RCC 7860 (cell line): ENCODE data around the gene ASTN2.

Source experiments
- DNase-seq: peaks from one replicate; pipeline ENCODE4 v3.0.0-alpha.2; 2015; ENCODE audit warnings: low spot score
- FAIRE-seq: peaks from 2 replicates; lab custom pipeline; 2012; peaks lifted over from hg19 to GRCh38; lab: Jason Lieb, UNC

Gene ASTN2

GRCh38 chr9:117265253-117265652 lies 149.6 kb downstream of the ASTN2 start:
- no peak for FAIRE-seq
- no peak for DNase-seq

DNA sequence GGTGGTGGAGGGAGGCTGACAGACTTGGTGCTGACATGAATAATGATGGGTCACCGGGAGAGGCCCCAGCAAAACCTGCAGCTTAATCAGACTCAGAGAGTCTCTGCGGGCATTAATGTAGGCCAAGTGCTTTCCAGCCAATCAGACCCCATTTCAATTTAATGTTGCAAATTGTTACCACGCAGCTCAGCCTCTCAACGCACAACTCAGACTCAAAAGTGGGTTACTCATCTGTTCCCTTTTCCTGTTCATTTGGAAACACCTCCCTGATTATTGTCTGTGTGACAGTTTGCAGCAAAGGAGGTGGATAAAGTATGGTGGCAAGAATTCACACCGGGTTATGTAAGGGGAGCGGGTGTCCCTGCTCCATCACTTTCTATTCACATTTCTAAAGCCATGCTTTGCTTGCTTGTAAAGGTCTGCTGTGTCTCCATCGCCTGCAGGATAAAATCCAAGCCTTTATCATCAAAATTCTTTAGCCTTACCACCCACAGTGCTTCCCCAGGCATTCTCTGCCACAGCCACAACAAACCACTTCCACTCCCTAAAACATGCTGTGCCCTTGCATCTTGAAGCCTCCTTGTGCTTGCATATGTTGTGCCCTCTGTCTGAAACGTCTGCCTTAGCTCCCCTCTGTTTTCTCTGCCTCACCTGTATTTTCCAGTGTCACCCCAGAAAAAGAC lies 156.5 kb downstream of the ASTN2 start:
- no peak for FAIRE-seq

DNA sequence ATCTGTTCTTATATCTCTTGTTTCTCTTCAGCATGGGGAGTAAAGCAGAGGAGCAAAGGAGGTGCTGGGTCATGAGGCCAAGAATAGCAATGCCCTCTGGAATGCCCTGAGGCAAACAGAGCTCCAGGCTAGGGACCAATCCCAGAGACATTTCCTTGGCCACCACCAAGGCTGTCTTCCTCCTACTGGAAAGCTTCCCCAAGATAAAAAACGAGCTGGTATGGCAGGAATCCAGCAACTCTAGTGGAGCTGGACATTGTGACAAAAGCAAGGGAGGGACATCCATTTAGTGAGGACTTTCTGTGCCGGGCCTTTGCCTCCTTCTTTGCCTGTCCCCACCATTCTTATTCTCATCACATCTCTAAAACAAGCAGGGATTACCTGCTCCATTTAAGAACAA lies 161.6 kb downstream of the ASTN2 start:
- DNase-seq: no peak
- FAIRE-seq: no peak

More for the DNA sequence above, 156.5 kb downstream of the ASTN2 start:
- DNase-seq: no peak

DNA sequence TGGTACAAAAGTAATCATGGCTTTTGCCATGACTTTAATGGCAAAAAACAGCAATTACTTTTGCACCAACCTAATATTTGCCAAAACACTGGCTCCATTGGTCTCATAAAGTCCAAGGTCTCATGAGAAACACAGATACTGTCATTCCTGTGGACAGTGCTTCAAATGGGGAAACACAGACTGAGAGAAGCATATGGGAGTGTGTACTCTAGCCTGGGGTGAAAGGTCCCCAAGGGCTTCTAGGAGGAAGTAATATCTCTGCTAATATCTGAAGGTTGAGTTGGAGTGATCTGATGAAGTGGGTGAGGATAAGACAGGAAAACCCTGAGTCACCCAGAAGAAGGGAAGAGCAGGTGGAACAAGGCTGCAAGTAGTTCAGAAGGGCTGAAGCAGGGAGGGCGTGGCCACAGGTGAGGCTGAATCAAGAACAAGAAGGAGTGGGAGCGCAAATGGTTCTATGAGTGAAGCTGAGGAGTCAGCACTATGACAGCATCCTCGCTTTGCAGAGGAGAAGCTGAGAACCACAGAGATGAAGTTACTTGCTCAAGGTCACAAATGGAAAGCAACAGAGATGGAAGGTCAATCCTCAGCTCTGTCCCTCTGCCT lies 164.1 kb downstream of the ASTN2 start:
- FAIRE-seq: no peak
- no peak for DNase-seq

GRCh38 chr9:117249799-117250198 lies 165.1 kb downstream of the ASTN2 start:
- DNase-seq: no peak
- no peak for FAIRE-seq

DNA sequence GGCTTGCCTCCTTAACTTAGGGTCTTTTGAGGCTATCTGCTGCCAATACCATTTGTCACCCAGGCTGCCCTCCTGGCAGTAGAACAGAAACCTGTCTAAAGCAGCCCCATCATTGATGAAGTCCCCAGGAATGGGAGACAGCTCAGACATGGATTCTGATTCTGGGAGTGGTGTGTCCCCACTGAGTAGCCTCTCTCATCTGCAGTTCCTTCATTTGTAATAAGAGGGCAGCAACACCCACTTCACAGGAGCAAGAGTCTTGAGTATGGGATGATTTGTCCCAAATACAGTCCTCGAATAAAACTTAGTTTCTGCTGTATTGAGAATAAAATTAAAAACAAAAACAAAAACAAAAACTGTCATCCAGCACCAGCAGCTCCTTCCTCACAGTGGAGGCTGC lies 167.6 kb downstream of the ASTN2 start:
- no peak for FAIRE-seq
- peak; percentile 18 for DNase-seq

DNA sequence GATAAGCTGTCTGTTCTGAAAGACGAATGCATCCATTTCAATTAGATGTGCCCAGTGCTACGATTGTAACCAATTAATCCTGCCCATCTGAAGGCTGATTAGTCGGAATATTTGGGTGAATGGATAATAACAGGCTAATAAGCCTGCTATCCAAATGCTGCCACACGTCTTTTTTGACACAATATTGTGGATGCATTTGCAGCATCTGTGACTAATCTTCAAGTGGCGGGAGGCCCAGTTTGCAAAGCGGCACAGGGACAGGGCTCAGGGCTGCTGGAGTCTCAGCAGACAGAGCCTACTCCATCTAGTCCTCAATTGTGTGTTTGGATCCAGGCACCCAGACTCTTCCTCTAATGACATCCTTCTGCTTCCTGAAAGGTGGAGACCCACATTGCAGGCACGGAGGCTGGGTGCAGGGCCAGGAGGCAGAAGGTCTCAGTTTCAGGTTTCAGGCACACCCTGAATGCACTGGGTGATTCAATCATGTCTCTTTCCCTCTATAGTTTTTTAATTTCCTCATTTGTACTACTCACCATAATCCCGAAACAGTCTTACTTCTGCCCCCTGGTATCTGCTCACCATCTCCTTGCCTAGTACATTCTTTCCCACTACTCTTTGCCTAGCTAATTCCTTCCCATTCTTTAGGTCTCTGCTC lies 169.6 kb downstream of the ASTN2 start:
- no peak for DNase-seq
- FAIRE-seq: no peak

DNA sequence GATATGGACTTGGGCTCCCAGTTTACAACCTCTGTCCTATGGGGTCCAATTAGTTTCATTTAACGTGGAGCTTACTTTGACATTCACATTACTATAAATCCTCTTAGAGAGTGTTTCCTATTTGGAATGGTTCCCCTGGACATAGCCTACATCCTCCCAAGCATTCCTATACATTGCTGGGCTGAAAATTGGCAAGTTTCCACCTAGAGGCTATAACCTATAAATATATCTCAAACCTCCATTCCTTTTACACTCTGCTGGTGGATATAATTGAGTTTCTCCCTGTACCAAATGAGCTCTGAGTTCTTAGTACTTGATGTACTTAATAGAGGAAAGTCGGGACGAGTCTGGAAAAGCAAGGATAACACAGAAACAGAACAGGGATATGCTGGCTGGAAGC lies 172.8 kb downstream of the ASTN2 start:
- FAIRE-seq (no peak), DNase-seq (no peak)

DNA sequence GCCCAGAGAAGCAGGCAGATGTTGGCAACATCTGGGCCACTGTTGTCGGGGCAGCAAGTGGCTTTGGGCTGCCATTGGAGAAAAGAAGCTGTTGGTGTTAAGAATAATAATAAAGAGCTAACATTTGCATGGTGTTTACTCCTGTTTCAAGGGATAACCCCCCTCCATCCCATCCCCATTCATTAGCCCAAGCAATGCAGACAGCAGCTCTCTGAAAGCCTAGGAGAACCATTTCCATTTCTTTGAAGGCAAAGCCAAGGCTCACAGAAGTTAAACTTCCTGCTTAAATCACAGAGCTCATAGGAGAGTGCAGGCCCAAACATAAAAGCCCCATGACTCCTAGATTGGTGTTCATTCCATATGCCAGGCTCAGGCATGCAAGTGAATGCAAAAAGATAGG lies 175.4 kb downstream of the ASTN2 start:
- DNase-seq: no peak

GRCh38 chr9:117234103-117234502 lies 180.8 kb downstream of the ASTN2 start:
- DNase-seq: no peak
- FAIRE-seq: no peak

More for the DNA sequence above, 175.4 kb downstream of the ASTN2 start:
- FAIRE-seq: no peak

DNA sequence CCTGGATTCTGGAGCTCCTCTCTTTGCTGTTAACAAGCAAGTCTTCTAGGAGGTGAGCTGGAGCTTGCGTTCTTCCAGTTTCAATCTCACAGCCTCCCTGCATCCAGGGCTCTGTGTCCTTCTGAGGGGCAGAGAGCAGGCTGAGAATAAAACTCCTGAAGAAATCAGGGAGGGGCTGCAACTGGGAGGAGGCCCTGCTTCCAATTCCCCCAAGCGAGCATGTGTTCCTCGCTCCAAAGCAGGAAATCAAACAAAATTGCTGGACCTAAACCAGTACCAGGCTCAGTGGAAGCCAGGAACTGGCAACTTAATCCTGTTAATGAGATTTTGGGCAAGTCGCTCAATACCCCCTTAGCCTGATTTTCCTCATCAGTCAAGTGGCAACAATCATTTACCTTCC lies 181.8 kb downstream of the ASTN2 start:
- DNase-seq (no peak), FAIRE-seq (no peak)

DNA sequence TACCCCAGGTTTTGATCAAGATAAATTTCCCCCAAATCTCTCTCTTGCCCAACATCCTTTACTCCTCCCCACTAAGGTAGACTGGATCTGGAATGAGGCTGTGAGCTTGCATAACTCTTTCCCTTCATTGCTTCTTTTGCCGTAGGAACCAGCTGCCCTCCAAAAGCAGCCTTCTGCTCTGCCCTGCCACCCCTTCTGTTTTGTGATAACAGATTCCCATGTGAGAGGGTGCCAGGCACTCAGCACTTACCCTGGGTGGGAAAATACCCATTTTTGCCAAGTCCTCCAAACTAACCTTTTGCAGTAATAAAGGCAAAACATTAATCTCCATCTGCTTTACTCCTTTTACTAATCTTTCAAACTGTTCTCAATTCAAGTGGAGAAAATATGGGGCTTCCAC lies 182.6 kb downstream of the ASTN2 start:
- no peak for DNase-seq
- no peak for FAIRE-seq

GRCh38 chr9:117231012-117231411 lies 183.8 kb downstream of the ASTN2 start:
- FAIRE-seq (no peak), DNase-seq (no peak)

GRCh38 chr9:117224695-117225094 lies 190.2 kb downstream of the ASTN2 start:
- no peak for DNase-seq

GRCh38 chr9:117218951-117219350 lies 195.9 kb downstream of the ASTN2 start:
- FAIRE-seq: no peak
- DNase-seq: no peak

More at GRCh38 chr9:117224695-117225094, 190.2 kb downstream of the ASTN2 start:
- FAIRE-seq: no peak

GRCh38 chr9:117214416-117214815 lies 200.4 kb downstream of the ASTN2 start:
- FAIRE-seq (no peak), DNase-seq (no peak)

DNA sequence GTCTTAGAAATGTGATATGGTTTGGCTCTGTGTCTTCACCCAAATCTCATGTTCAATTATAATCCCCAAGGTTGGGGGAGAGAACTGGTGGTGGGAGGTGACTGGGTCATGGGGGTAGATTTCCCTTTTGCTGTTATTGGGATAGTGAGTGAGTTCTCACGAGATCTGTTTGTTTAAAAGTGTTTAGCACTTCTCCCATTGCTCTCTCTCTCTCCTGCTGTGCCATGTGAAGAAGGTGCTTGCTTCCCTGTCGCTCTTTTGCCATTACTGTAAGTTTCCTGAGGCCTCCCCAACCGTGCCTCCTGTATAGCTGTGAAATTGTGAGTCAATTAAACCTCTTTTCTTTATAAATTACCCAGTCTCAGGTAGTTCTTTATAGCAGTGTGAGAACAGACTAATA lies 203.6 kb downstream of the ASTN2 start:
- FAIRE-seq (no peak), DNase-seq (no peak)

- DNase-seq: no peak
- no peak for FAIRE-seq
These were observed 209.1 kb downstream of the ASTN2 start for GRCh38 chr9:117205806-117206205.

DNA sequence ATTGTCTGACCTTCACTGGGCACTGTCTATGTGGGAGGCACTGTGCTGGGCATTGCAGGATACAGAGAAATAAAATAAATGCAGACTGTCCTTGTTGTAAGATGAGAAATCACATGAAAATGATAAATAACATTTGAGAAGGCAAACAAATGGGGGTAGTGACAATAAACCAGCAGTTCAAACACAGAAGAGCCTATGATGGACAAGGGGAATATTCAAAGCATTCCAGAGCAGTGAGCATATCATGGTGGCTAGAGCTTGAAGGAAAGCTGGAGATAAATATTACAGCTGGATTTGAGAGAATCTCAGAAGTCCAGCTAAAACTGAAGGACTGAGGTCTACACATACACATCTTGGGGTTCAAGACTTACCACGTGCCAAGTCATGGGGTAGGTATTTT lies 209.9 kb downstream of the ASTN2 start:
- FAIRE-seq: no peak
- no peak for DNase-seq

- FAIRE-seq (no peak), DNase-seq (no peak)
These were observed 223.2 kb downstream of the ASTN2 start for GRCh38 chr9:117191504-117192261.

- FAIRE-seq (no peak), DNase-seq (peak; percentile 29)
These were observed 225.7 kb downstream of the ASTN2 start for GRCh38 chr9:117189121-117189520.
